Amniotic stem cell (primary cell): ENCODE results near the gene ERGIC1.

ENCODE experiments used
- DNase-seq: peaks from one replicate; lab custom pipeline; 2025; lab: John Stamatoyannopoulos, UW

The ERGIC1 gene

GRCh38 chr5:172921906-172922305 is 87.9 kb downstream of the ERGIC1 start:
- DNase-seq = no peak

- no peak for DNase-seq
Measured at GRCh38 chr5:172923539-172923938, 89.5 kb downstream of the ERGIC1 start.

DNA sequence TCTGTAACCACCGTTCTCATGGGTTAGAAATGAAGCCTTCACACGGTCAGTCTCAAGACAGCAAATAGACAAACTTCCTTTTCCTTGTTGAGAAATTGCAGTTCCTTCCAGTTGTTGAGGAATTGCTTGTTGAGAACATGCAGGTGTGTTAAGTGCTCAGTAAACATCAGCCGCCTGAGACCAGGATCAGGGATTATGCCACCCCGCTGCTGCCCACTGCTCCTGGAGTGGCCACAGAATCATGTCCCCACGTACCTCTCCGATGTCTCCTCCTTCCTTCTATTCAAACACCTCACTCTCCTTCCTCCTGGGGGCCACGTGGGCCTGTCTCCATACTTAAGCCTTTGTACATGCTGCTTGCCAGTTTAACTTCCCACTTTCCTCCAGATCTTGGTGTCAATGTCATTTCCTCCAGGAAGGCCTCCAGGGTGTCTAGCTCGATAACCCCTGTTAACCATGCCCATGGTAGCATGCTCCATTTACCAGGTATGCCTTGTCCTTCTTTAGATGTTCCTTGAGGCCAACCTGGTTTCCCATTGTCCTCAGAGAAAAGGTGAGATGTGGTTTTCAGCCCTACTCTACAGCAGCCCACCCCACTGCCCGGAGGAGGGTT is 91.4 kb downstream of the ERGIC1 start:
- DNase-seq = no peak

- DNase-seq = no peak
Measured at GRCh38 chr5:172926008-172926523, 92.0 kb downstream of the ERGIC1 start.

DNA sequence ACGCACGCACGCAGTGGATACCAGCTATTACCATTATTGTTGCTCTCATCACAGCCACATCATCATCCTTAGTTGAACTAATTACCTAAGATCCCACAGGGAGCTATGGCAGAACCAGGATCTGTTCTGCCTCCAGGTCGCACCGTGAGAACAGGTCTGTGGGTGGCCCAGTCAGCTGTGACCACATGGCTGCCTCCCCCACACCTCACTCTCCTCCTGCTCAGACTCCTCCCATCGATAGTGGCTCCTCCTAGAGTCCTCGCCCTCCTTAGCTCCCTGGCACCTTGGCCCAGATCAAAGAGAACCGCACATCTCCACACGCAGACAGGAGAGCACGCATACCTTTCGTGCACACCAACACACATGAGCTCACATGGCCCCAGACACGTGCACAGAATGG is 92.7 kb downstream of the ERGIC1 start:
- no peak for DNase-seq

DNA sequence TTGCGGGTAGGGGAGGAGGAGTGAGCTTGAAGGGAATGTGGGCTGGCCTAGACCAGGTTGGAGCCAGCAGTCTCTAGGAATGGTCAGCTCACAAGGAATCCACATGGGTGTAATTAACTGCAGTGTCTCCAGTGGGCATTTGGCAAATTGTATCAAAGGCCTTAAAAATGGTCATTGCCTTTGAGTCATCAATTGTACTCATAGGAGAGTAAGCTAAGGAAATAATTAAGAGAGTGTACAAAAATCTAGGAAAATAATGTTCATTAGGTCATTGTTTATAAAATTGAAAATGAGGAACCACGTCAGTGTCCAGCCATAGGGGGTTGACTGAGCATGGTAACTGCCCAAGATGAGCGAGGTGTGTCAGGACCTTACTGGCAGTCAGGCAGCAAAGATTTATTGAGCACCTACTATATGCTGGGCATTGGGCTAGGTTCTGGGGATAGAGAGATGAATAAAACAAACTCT is 95.4 kb downstream of the ERGIC1 start:
- peak; percentile 42 for DNase-seq

- DNase-seq = peak; percentile 81
Measured at GRCh38 chr5:172931001-172931536, 97.0 kb downstream of the ERGIC1 start.

DNA sequence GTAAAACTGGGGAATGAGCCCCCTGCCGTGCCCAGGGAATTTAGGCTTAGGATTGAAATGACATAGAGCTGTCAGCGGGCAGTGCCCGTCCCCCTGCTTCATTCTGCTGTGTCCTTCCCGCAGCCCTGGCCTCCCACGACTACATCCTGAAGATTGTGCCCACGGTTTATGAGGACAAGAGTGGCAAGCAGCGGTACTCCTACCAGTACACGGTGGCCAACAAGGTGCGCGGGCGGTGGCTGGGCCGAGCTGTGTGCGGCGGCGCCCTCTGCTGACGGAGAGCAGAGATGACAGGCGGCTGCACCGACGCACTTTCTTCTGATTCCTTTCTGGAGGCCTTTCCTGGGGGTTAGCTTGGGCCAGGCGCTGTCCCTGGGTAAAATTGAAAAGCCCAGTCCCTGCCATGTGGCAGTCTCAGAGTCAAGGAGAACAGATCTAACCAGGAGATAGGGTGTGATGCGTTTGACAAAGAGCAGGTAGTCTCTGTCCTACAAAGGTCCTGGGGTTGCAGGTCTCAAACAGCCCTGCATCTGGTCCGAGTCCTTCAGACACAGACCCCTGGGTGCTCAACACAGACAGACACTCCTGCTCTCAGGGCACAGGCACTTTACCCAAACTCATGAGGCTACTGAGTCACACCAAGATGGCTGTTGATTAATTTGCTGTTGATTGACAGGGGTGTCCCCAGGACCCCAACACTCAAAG is 98.4 kb downstream of the ERGIC1 start:
- no peak for DNase-seq

- no peak for DNase-seq
Measured at GRCh38 chr5:172933238-172933637, 99.2 kb downstream of the ERGIC1 start.

DNA sequence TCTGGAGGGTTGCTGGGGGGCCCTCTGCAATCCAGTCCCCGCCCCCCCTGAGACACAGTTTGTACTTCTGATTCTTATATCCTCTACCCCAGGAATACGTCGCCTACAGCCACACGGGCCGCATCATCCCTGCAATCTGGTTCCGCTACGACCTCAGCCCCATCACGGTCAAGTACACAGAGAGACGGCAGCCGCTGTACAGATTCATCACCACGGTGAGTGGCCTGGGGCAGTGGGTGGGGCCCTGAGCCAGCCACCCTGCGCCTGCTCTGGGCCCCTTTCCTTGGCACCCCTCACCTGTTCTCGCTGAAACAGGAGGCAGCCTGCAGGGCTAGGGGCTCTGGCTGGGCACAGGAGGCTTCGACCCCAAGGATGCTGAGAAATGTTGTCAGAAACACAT is 101.0 kb downstream of the ERGIC1 start:
- DNase-seq = no peak

GRCh38 chr5:172936401-172936800 is 102.3 kb downstream of the ERGIC1 start:
- no peak for DNase-seq

DNA sequence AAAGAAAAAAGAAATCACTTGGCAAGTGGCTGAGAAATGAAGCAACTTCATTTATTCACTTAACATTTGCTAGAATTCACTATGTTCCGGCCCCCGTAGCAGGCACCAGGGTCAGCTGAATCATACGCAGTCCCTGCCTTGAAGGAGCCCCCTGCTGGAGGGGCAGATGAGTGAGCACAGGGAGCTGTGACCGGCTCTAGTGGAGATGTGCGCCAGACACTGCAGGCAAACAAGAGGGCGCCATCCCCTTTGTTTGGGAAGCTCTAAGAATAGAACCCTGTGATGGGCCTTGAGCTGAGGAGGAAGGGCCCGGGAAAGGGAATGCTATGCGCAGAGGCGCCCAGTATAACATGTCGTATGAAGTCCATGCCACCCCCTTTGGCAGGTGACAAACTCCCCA is 105.0 kb downstream of the ERGIC1 start:
- no peak for DNase-seq

GRCh38 chr5:172939611-172940267 is 105.7 kb downstream of the ERGIC1 start:
- no peak for DNase-seq

DNA sequence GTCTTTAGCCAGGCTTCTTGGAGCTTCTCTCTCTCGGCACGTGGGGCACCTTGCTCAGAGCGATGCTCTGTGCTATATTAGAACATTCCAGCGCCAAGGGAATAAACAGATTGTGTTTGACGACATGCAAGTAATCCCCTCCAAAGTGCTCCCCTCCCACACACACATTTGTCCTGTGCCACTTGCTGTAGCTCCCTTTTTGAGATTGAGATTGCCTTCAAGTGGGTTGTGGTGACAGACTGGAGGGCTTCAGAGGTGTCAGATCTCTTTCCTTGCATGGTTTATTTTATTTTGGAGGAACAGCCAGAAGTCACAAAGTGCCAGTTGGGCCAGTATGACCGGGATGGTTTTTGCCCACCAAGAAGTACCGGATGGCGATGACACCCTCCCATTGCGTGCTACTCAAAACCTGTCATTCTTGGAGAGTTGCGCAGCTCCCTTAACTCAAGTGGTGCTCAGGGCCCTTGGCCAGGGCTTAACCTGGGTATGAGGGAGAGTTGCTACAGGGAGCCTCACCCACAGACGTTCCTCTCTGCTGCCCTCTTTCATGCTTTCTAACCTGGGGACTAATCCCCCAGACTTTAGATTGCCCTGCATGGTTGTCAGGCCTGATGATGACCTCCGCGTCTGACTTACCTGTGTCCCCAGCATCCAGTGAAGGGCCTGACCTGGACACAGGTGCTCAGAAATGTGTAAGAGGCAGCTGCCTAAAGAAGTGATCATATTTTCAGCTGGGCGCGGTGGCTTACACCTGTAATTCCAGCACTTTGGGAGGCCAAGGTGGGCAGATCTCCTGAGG is 106.4 kb downstream of the ERGIC1 start:
- no peak for DNase-seq

GRCh38 chr5:172941067-172941516 is 107.0 kb downstream of the ERGIC1 start:
- DNase-seq = no peak

DNA sequence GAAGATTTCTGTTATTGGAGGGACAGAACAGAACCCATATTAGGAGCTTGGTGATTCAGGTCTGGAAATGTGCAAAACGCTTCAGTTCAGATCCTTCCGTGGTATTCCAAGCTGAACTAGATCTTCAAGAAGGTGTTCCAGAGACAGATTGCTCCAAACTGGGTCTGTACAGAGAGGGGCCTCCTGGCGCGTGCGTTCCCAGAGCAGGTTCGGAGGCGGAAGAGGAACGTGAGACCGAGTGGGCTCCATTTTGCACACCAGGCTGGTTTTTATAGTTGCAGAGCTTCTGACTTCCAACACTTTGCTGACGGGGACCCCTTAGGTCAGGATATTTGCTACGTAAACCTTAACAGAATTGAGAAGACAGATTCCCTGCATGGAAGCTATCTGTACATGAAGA is 108.5 kb downstream of the ERGIC1 start:
- no peak for DNase-seq

- peak; percentile 70 for DNase-seq
Measured at GRCh38 chr5:172943283-172943841, 109.3 kb downstream of the ERGIC1 start.

DNA sequence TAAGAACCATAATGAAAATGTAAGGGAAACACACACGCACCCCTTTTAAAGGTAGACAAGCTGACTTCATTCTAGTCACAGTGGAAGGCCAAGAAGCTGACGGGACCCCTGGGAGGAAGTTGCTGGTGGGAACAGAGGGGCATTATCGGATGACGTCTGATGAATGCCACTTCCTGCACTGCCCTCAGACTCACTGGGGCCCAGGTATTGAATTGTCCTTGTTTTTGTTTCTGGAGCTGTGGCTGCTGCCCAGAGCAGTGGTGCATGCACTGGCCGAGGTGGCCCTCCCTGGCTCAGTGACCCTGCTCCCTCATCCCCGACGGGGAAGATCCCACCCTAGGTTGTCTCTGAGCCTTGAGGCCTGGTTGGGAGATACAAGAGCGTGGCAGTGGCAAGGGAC is 109.9 kb downstream of the ERGIC1 start:
- no peak for DNase-seq

- no peak for DNase-seq
Measured at GRCh38 chr5:172944741-172945140, 110.7 kb downstream of the ERGIC1 start.

DNA sequence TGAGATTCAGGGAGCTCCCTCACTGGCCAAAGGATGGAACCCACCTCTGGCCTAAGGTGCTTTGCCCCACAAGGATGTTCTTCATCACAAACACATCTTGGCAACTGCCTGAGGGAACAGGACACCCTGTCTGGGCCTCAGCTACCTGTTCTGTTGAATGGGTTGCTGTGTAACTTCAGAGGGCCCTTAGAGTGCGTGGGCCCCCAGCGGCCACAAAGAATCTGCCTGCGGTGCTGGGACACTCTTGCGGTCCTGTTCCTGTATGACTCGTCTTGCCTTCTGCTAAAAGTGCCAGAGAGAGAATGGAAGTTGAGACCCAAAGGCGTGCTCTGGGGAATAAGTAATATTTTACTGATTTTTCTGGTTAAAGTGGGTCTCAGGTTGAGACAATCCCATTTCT is 111.1 kb downstream of the ERGIC1 start:
- no peak for DNase-seq

- no peak for DNase-seq
Measured at GRCh38 chr5:172946146-172946545, 112.1 kb downstream of the ERGIC1 start.

DNA sequence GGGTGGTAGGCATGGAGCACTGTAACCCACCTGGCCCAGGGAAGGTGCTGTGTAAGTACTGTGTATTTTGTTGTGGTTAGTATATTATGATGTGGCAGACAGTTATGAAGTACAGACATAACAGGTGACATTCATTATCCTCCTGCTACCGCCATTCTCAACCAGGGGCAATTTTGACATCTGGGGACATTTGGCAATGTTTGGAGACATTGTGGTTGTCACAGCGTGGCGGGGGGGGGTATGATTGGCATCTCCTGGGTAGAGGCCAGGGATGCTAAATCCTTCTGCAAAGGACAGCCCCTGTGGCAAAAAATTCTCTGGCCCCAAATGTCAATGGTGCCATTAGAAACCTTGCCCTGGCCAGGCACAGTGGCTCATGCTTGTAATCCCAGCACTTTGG is 115.4 kb downstream of the ERGIC1 start:
- DNase-seq = no peak
